B cell (primary cell): Measurements from ENCODE around the gene KIF23. TPM values are rescaled to one million over a fixed set of nuclear protein-coding genes. Genes with fewer than 3 reads are reported as not detected.

ENCODE experiments used
- ATAC-seq: fragments of 200-7000 bp; cut with Tn5 transposase; one replicate; pipeline ENCODE4 v1.10.0; 2021; ENCODE audit warnings: low read depth, mild to moderate bottlenecking, moderate number of reproducible peaks, moderate library complexity
- CTCF ChIA-PET: fragments of 350-600 bp; sonication (Branson Sonifier 250); formaldehyde crosslinking; loops from one replicate; lab custom pipeline; 2021; ENCODE audit warnings: antibody characterized with exemption, inconsistent platforms; lab: Charles Lee
- POLR2A ChIA-PET: fragments of 350-600 bp; sonication (Branson Sonifier 250); formaldehyde crosslinking; loops from one replicate; lab custom pipeline; 2021; ENCODE audit warnings: antibody characterized with exemption; lab: Charles Lee
- DNase-seq: peaks from one replicate; pipeline ENCODE4 v3.0.0; 2013
- H2AFZ ChIP-seq: 2 replicates; pipeline ENCODE4 v1.6.1; 2012; ENCODE audit warnings: mild to moderate bottlenecking, low read depth, low read length; ENCODE audit not compliant: insufficient read depth, poor library complexity, severe bottlenecking
- H3K27ac ChIP-seq, 2 donors: 1 replicate in 1 of 2; 2 replicates in 1 of 2; pipeline ENCODE4 v1.5.1; 2012 to 2013; ENCODE audit warnings: low read length in 2 of 2, mild to moderate bottlenecking in 2 of 2, moderate library complexity in 1 of 2
- H3K27me3 ChIP-seq, 4 experiments: fragments of 200-600 bp in 1 of 4; sonication (generic) in 1 of 4; replicated peaks in 1 of 4; 1 replicate in 2 of 4; 2 replicates in 2 of 4; pipeline versions ENCODE4 v1.6.1 to v1.7.0; 2013 to 2016; ENCODE audit warnings: low read length in 3 of 4, mild to moderate bottlenecking in 2 of 4, mixed read lengths in 1 of 4, moderate library complexity in 1 of 4; ENCODE audit not compliant: insufficient read depth in 4 of 4, control insufficient read depth in 3 of 4; ENCODE audit errors: control extremely low read depth in 1 of 4
- H3K36me3 ChIP-seq, 2 experiments: replicated peaks in 1 of 2; 1 replicate in 1 of 2; 2 replicates in 1 of 2; pipeline versions ENCODE4 v1.6.1 to v1.7.1; 2013; ENCODE audit warnings: low read length in 1 of 2; ENCODE audit not compliant: insufficient read depth in 2 of 2, control insufficient read depth in 1 of 2; ENCODE audit errors: control extremely low read depth in 1 of 2, extremely low read depth in 1 of 2
- H3K4me1 ChIP-seq, 2 donors: fragments of 200-600 bp in 1 of 2; sonication (generic) in 1 of 2; 1 replicate in 1 of 2; 2 replicates in 1 of 2; pipeline versions ENCODE4 v1.5.1 to v1.6.1; 2013 to 2017; ENCODE audit warnings: low read length in 2 of 2; ENCODE audit not compliant: control insufficient read depth in 2 of 2, insufficient read depth in 2 of 2
- H3K4me2 ChIP-seq: replicated peaks from 2 replicates; pipeline ENCODE3; 2012; ENCODE audit warnings: mild to moderate bottlenecking, low read depth, low read length; ENCODE audit not compliant: poor library complexity, severe bottlenecking
- H3K4me3 ChIP-seq, 5 experiments: fragments of 200-600 bp in 1 of 5; sonication (generic) in 1 of 5; 1 replicate in 3 of 5; 2 replicates in 2 of 5; pipeline versions ENCODE4 v1.5.1 to v1.7.0; 2011 to 2016; ENCODE audit warnings: low read length in 4 of 5, mild to moderate bottlenecking in 4 of 5, low read depth in 2 of 5, control low read depth in 1 of 5, moderate library complexity in 1 of 5; ENCODE audit not compliant: insufficient read depth in 1 of 5; ENCODE audit errors: control extremely low read depth in 1 of 5, extremely low read depth in 1 of 5
- H3K79me2 ChIP-seq: fragments of 200-600 bp; sonication (generic); one replicate; pipeline ENCODE4 v1.6.0; 2016; ENCODE audit warnings: low read length; ENCODE audit not compliant: control insufficient read depth, insufficient read depth
- H3K9ac ChIP-seq: fragments of 200-600 bp; sonication (generic); 2 replicates; pipeline ENCODE4 v1.6.1; 2017; ENCODE audit warnings: mild to moderate bottlenecking, low read length, moderate library complexity
- H3K9me3 ChIP-seq, 3 donors: one replicate each; pipeline versions ENCODE4 v1.6.1 to v1.7.1; 2013; ENCODE audit warnings: low read length in 2 of 3; ENCODE audit not compliant: control insufficient read depth in 2 of 3, insufficient read depth in 1 of 3; ENCODE audit errors: control extremely low read depth in 1 of 3
- H4K20me1 ChIP-seq: 2 replicates; pipeline ENCODE4 v1.6.0; 2012; ENCODE audit warnings: mild to moderate bottlenecking, low read length; ENCODE audit not compliant: insufficient read depth, control insufficient read depth, poor library complexity, severe bottlenecking
- H3K27ac Mint-ChIP-seq: one replicate; pipeline ENCODE4 v1.8.0; 2021; ENCODE audit warnings: mixed read lengths
- H3K27me3 Mint-ChIP-seq: one replicate; pipeline ENCODE4 v1.8.0; 2021; ENCODE audit warnings: mixed read lengths
- H3K4me1 Mint-ChIP-seq: one replicate; pipeline ENCODE4 v1.8.0; 2021; ENCODE audit warnings: mixed read lengths
- H3K4me3 Mint-ChIP-seq: one replicate; pipeline ENCODE4 v1.8.0; 2021; ENCODE audit warnings: mixed read lengths
- H3K9me3 Mint-ChIP-seq: one replicate; pipeline ENCODE4 v1.8.0; 2022; ENCODE audit warnings: mixed read lengths; ENCODE audit not compliant: insufficient read depth
- EZH2 ChIP-seq: IDR thresholded peaks from 2 replicates; pipeline ENCODE4 v1.6.1; 2012; ENCODE audit warnings: borderline replicate concordance, low read depth, mild to moderate bottlenecking, moderate library complexity, low read length; ENCODE audit not compliant: insufficient read depth, poor library complexity, severe bottlenecking
- WGBS: methylation state at CpG from one replicate; pipeline ENCODE4 v1.1.5; 2013; ENCODE audit warnings: missing lambda C conversion rate; ENCODE audit not compliant: insufficient coverage; 5-methylcytosine and 5-hydroxymethylcytosine counted together
- intact Hi-C: fragments of 100-400 bp; cut with micrococcal nuclease; formaldehyde crosslinking; loops from one replicate; pipeline ENCODE4 v1.10.0; 2022
- polyA plus RNA-seq: library from polyadenylated mRNA; depleted of rRNA; stranded (reverse); fragments of >200 nt; gene quantifications from 2 replicates; pipeline ENCODE4 v1.2.3, GENCODE V29; 2012
- total RNA-seq, 2 donors: library from RNA; stranded (reverse); fragments of 120-200 nt in 1 of 2; gene quantifications; 1 replicate in 1 of 2; 2 replicates in 1 of 2; pipeline versions ENCODE4 v1.2.3 to v1.2.4, GENCODE V29; 2013 to 2022
- TF ChIP-seq, protein P1 (sequence below): fragments of 200-600 bp; IDR thresholded peaks from one replicate; pipeline ENCODE4 v1.8.0; 2022; ENCODE audit warnings: antibody characterized with exemption, mild to moderate bottlenecking

Gene KIF23
- total and polyA plus RNA-seq, 2 donors (not counting 1 experiment from before 2014, with no cell fraction given): 0.30 to 0.34 TPM

- H3K4me1 Mint-ChIP-seq: no peaks in the 10 kb centered on the region
- CTCF ChIA-PET: no interaction called here
- 100% methylated on average over 1 of the region's 4 CpGs for WGBS
Measured at GRCh38 chr15:69436951-69437350, 22.8 kb downstream of the KIF23 start.

GRCh38 chr15:69439623-69440022 lies 25.5 kb downstream of the KIF23 start:
- Histone ChIP-seq H4K20me1 (no peaks in the 10 kb centered on the region), H3K79me2 (no peaks in the 10 kb centered on the region), H3K9me3 (no peaks in the 10 kb centered on the region), H3K4me1 (peaks cover 13 to 16% of the 10 kb centered on the region in 2 donors), H2AFZ (no peak overlapping the region), H3K4me2 (no peak overlapping the region), H3K4me3 (no peak overlapping the region), H3K9ac (no peak overlapping the region), H3K36me3 (no peaks in the 10 kb centered on the region), H3K27me3 (no peaks in the 10 kb centered on the region), H3K27ac (no peak overlapping the region)
- Mint-ChIP-seq H3K4me1 (peaks cover 15% of the 10 kb centered on the region), H3K9me3 (no peaks in the 10 kb centered on the region), H3K4me3 (no peak overlapping the region), H3K27ac (no peak overlapping the region), H3K27me3 (no peaks in the 10 kb centered on the region)
- WGBS: 71% methylated on average over 2 of the region's 4 CpGs
- CTCF ChIA-PET: interaction anchor here (0.7 to 0.9 kb wide), 3 partner anchors 30 to 1054 kb away, joined by 3 read pairs; no protein-coding TSS in a partner anchor
- TF ChIP-seq, protein P1, sequence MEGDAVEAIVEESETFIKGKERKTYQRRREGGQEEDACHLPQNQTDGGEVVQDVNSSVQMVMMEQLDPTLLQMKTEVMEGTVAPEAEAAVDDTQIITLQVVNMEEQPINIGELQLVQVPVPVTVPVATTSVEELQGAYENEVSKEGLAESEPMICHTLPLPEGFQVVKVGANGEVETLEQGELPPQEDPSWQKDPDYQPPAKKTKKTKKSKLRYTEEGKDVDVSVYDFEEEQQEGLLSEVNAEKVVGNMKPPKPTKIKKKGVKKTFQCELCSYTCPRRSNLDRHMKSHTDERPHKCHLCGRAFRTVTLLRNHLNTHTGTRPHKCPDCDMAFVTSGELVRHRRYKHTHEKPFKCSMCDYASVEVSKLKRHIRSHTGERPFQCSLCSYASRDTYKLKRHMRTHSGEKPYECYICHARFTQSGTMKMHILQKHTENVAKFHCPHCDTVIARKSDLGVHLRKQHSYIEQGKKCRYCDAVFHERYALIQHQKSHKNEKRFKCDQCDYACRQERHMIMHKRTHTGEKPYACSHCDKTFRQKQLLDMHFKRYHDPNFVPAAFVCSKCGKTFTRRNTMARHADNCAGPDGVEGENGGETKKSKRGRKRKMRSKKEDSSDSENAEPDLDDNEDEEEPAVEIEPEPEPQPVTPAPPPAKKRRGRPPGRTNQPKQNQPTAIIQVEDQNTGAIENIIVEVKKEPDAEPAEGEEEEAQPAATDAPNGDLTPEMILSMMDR: no peak
- no peak for TF ChIP-seq EZH2
- ATAC-seq: no peak
- POLR2A ChIA-PET: no interaction called here
- no peak for DNase-seq
- intact Hi-C loops: no loop called here

More at GRCh38 chr15:69436951-69437350, 22.8 kb downstream of the KIF23 start:
- DNase-seq (no peak), ATAC-seq (no peak)
- Mint-ChIP-seq H3K27ac (no peak overlapping the region), H3K9me3 (no peaks in the 10 kb centered on the region), H3K27me3 (no peaks in the 10 kb centered on the region), H3K4me3 (no peak overlapping the region)
- H3K9ac ChIP-seq: no peak overlapping the region
- H3K4me3 ChIP-seq: no peak overlapping the region
- POLR2A ChIA-PET: no interaction called here
- no peaks in the 10 kb centered on the region for H3K9me3 ChIP-seq
- no peaks in the 10 kb centered on the region for H3K79me2 ChIP-seq
- intact Hi-C loops: no loop called here
- no peaks in the 10 kb centered on the region for H3K36me3 ChIP-seq
- no peak overlapping the region for H3K27ac ChIP-seq
- no peaks in the 10 kb centered on the region for H3K4me1 ChIP-seq
- H3K4me2 ChIP-seq: no peak overlapping the region
- no peaks in the 10 kb centered on the region for H3K27me3 ChIP-seq
- no peaks in the 10 kb centered on the region for H4K20me1 ChIP-seq
- H2AFZ ChIP-seq: no peak overlapping the region
- no peak for TF ChIP-seq EZH2
- TF ChIP-seq, protein P1: no peak
